ENCODE results near the gene HHAT.

GRCh38 chr1:210464519-210465039 lies 135.9 kb downstream of the HHAT start:
- TF ChIP-seq POLR2A (IDR thresholded peaks at IDR 0.05; ENCODE audit: low read length) (no peak), GATA1 (IDR thresholded peaks at IDR 0.05; ENCODE audit: low read depth, low read length) (no peak)
